GM19397 (cell line): ENCODE results near the gene PSD4.

ENCODE experiments used
- ATAC-seq: cut with Tn5 transposase; IDR thresholded peaks from one replicate; pipeline ENCODE4 v1.9.1; 2021; ENCODE audit warnings: mild to moderate bottlenecking, moderate library complexity; ENCODE audit not compliant: unreplicated experiment

Gene PSD4

DNA sequence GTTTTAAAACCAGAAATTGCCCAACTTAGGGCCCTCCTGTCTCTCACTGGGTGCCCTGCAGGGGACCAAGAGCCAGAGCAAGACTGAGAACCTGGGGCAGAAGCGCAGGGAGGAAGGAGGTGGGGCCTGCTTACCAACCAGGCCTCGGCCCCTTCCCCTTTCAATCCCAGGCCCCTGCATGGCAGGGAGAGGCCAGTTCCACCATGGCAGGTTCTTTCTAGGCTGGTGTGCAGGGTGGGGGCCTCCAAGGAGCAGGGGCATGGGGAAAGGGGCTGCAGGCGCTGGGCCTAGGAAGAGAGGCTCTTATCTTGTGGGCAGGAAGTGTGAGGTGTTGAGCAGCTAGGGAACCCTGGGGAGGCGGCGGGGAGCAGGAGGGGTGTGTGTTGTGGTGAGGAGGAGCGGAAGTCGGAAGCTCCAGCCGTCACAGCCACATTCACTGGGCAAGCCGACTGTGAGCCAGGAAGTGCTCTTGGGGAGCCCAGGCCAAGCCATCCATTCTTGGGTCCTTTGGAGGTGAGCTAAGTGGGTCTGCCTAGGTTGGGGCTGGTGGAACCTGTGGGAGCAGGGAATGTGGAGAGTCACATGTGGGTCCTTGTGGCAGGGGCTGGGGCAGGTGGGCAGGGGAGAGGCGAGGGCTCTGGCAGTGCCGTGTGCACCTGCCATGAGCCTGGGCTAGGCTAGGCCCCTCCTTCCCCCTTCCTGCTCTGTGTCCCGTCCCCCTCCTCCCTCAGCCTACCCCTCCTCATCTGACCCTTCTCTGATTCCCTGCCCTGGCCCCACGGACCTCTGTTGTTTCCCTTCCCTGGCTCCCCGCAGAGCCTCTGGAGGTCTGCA lies at the start of gene PSD4:
Gene PSD4 (plus strand): TSS at position 430 of the 834 bp plus-strand sequence. CDS start 8,486 bp downstream, outside the sequence.
- peak; percentile 71 for ATAC-seq

DNA sequence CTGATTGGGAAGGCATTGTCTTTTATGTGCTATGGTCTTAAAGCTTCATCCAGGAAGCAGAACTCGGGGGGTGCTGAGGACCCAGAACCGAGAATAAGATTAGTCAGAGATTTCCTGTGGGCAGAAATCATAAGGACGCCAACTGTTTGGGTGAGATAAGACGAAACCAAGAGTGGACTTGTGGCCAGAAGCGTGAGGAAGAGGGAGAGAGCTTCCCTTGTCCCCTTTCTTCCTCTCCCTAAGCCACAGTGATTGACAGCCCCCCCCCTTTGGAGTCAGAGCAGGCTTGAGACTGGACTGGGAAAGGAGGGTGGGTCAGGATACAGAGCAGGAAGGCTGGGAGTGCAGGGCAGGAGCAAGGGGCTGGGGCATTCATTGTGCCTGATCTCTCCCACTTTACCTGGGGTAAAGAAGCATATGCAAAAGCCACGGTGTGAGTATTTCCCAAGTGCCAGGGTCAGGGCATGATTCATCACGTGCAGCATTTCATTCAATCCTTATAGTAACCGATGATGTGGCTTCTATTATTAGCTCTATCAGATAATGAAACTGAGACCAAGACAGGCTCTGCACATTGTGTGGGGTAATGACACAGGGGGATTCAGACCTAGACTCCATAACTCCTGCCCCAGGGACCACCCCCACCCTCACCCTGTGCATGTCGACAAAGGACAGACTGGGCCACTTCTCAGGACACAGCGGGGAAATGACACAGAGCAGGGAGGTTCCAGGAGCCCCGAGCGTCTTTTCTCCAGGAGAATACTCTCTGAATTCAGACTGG lies 49.4 kb upstream of the PSD4 start:
- no peak for ATAC-seq

DNA sequence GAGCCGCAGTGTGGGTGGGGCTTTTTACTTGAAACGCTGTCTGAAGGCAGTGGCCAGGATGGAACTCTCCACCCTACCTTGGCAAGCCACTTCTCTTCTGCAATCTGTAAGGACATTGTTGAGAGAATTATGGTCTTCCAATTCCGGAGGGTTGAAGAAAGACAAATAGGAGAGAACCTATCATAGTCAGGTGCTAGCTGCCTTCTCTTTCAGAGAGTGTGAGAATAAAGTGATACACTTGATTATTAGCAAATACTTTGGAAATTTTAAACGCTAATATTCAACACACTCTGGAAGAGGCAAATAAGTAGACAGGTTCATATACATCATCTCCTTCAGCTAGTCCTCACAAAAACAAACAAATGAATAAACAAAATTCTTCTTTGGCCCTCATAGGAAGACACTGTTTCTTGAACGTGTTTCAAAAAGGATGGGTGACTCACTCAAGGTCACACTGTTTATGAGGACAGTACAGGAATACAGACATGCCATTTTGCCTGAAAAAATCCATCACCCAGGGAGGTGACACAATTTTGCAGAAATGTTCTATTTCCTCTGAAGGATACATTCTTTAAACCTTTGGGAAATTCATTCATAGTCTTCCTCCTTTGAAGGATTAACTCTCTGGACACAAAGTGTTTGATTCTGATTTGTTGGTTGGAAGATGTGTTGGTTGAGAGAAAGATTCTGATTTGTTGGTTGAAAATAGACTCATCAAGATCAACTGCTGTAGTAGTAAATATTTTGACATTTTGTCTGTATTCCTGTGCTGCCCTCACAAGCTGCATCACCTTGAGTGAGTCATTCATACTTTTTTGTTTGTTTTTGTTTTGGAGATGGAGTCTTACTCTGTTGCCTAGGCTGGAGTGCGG lies 48.6 kb upstream of the PSD4 start:
- ATAC-seq = no peak

DNA sequence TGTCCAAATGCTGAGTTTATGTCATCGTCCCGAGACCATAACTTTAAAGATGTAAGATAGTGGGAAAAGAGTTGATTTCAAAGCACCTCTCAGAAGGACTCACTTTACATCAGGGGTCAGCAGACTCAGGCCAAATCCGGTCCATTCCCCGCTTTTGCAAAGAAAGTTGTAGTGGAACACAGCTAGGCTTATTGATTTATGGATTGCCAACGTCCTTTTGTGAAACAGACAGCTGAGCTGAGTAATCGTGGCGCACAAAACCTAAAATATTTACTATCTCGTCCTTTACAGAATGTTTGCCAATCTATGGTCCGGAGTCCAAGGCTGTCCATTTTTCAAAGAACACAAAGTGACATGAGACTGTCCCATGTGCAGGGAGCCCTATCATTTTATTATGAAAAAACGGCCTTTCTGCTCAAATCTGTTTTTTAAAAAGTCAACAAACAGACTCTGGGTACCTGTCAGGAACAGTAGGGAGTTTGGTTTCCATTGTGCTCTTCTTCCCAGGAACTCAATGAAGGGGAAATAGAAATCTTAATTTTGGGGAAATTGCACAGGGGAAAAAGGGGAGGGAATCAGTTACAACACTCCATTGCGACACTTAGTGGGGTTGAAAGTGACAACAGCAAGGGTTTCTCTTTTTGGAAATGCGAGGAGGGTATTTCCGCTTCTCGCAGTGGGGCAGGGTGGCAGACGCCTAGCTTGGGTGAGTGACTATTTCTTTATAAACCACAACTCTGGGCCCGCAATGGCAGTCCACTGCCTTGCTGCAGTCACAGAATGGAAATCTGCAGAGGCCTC lies 46.7 kb upstream of the PSD4 start, which contains the start of gene IL1RN:
Gene IL1RN (plus strand): TSS at position 754 of the 801 bp plus-strand sequence. CDS start 27 bp downstream, at position 781.
- ATAC-seq = no peak

DNA sequence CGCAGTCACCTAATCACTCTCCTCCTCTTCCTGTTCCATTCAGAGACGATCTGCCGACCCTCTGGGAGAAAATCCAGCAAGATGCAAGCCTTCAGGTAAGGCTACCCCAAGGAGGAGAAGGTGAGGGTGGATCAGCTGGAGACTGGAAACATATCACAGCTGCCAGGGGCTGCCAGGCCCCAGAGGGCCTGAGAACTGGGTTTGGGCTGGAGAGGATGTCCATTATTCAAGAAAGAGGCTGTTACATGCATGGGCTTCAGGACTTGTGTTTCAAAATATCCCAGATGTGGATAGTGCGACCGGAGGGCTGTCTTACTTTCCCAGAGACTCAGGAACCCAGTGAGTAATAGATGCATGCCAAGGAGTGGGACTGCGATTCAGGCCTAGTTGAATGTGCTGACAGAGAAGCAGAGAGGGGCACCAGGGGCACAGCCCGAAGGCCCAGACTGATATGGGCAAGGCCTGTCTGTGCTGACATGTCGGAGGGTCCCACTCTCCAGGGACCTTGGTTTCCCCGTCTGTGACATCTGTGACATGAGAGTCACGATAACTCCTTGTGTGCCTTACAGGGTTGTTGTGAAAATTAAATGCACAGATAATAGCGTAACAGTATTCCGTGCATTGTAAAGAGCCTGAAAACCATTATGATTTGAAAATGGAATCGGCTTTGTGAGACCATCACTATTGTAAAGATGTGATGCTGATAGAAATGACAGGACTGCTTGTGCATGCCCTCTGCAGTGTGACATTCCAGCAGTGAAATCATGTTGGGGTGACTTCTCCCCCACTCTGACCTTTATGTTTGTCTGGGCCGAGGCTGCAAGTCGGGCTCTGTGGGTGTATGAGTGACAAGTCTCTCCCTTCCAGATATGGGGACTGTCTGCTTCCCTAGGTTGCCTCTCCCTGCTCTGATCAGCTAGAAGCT lies 45.9 kb upstream of the PSD4 start:
- ATAC-seq = no peak

DNA sequence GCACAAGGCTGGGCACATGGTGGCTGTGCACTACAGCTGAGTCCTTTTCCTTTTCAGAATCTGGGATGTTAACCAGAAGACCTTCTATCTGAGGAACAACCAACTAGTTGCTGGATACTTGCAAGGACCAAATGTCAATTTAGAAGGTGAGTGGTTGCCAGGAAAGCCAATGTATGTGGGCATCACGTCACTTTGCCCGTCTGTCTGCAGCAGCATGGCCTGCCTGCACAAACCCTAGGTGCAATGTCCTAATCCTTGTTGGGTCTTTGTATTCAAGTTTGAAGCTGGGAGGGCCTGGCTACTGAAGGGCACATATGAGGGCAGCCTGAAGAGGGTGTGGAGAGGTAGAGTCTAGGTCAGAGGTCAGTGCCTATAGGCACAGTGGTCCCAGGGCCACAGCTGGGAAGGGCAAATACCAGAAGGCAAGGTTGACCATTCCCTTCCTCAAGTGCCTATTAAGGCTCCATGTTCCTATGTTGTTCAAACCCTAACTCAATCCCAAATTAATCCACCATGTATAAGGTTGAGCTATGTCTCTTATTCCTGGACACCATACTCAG lies 44.2 kb upstream of the PSD4 start:
- ATAC-seq = no peak

DNA sequence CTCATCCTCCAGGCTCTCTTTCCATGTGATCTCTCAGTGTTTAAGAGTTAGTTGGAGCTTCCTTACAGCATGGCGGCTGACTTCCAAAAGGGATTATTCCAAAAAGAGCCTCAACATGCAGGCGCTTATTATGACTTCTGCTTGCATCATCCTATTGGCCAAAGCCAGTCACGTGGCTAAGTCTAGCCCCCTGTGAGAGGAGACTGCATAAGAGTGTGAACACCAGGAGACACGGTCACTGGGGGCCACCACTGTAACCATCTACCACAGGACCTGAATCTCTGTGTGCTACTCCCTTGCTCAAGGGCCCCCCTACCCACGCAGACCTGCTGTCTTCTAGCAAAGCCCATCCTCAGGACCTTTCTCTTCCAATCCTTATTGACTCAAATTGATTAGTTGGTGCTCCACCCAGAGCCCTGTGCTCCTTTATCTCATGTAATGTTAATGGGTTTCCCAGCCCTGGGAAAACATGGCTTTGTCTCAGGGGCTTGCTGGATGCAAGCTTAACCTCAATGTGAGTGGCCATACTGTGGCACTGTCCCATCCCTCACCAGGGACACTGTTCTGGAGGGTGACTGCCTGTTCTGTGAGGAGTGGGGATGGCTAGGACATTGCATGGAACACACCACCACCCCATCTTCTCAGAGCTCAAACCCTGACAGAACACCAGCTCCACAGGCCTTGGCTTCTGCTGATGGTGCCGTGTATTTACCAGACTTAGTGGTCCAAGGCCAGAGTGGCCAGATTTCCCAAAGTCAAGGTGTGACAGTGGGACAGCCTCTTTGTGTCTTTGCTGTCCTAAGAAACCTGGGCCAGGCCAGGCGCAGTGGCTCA lies 42.2 kb upstream of the PSD4 start:
- ATAC-seq = no peak

DNA sequence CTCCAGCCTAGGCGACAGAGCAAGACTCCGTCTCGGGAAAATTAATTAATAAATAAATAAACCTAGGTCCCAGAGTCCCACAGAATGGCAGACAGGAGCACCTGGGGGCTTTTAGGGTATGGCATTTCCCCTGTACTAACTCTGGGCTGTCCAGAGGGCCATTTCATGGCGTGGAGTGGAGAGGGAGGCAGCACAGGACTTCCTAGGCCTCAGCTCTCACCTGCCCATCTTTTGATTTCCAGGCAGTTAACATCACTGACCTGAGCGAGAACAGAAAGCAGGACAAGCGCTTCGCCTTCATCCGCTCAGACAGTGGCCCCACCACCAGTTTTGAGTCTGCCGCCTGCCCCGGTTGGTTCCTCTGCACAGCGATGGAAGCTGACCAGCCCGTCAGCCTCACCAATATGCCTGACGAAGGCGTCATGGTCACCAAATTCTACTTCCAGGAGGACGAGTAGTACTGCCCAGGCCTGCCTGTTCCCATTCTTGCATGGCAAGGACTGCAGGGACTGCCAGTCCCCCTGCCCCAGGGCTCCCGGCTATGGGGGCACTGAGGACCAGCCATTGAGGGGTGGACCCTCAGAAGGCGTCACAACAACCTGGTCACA lies 41.3 kb upstream of the PSD4 start:
- no peak for ATAC-seq

DNA sequence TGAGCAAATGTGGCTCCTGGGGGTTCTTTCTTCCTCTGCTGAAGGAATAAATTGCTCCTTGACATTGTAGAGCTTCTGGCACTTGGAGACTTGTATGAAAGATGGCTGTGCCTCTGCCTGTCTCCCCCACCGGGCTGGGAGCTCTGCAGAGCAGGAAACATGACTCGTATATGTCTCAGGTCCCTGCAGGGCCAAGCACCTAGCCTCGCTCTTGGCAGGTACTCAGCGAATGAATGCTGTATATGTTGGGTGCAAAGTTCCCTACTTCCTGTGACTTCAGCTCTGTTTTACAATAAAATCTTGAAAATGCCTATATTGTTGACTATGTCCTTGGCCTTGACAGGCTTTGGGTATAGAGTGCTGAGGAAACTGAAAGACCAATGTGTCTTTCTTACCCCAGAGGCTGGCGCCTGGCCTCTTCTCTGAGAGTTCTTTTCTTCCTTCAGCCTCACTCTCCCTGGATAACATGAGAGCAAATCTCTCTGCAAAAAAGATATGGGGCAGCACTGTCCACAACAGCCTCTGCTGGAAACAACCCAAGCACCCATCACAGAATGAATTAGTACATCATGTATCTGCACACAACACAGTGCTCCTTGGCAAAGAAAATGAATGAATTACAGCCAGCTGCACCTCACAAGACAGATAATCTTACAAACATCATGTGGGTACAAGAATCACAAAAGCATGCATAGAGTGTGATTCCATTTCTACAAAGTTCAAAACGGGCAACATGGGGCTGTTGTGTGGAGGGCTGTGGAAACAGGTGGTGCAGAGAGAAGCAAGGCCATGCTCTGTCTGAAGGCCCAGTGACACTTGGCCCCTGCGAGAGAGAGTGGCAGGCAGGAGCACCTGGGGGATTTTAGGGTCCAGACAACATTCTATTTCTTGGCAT lies 39.8 kb upstream of the PSD4 start:
- ATAC-seq = no peak

DNA sequence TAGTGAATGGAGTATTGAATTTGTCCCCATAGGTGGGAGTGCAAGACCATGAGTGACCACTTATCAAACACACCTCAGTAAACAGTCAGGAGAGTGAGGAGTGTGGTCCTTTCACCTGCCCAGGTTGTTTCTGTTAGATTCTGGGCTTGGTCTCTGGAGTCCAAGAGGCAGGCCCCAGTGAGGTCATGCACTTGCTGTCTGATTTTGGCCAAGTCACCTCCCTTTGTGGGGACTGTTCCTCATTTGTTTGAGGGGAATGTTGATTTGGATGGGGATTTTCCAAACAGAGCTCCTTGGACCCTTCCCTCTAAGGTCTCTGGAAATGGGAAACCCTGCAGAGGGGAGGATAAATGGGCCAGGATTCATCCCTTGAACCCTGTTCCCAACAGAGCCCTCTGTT lies 39.1 kb upstream of the PSD4 start:
- no peak for ATAC-seq

DNA sequence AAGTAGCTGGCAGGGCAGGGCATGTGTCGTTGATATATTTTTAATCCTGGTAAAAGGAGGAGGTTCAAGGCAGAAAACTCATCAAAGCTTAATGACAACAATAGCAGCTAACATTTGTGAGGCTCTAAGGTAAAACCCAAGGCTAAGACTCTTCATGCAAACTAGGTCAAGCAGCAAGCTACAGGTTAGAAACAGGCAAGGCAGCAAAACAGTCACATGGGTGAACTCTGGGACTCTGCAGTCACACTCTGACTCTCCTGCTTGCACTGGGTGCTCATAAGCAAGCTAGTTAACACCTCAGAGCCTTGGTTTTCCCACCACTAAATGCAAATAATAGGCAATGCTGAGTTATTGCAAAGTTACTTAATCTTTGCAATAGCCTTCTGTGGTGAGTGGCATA lies 38.5 kb upstream of the PSD4 start:
- no peak for ATAC-seq

DNA sequence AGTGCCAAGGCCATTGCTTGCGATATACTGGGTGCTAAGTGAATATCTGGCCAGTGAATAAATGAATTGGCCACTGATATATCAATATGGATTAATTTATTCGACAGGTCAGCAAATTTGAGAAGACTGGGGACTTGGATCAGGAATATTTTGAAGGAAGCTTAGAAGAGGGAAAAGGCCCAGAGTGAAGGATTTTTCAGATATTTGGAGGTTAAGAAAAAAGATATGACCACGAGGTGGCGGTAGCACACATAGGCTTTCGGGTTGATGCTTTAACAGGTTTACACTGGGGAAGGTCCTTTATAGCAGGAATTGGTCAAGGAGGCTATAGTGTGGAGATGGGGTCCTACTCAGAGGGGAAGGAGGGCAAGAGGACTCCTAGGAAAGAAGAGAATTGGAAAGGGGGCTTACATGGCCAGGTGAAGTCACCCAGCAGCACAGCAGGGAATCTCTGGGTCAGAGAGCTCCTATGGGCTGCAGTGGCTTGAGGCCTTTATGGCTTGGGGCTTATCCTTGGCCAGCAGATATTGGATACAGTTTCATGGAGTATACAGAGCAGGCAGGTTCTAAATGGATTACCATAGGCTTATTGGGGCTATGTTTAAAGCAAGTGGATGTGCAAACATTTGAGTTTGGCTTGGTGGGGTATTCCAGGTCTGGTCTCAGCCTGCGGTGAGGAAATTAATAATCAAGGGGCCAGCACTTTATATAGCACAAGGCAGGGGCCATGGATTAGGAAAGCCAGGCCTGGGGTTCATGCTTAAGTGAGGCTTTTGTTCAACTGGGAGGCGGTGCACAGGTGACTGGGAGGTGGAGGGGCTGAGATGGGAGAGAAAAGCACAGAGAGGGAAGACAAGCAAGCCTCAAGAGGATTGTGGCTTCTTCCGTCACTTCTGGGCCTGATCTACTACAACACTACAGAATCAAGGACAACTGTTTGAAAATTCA lies 36.7 kb upstream of the PSD4 start:
- ATAC-seq = no peak

DNA sequence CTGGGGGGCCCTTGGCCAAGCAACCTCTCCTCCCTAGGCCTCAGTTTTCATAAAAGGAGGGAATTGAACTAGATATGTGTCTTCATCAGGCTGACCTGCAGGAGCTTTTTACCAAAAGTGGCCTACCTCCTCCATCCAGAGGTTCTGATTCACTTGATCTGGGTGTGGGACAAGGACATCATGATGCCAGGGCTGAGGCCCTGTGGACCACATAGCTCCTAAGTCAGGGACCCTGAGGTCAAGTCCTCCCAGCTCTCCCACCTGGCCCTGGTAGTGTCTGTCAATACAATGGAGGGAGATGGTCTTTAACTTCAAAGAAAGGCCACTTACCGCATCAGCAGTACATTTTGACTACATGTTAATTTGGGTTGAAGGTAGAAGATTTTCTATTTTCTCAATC lies 35.9 kb upstream of the PSD4 start:
- ATAC-seq = no peak

DNA sequence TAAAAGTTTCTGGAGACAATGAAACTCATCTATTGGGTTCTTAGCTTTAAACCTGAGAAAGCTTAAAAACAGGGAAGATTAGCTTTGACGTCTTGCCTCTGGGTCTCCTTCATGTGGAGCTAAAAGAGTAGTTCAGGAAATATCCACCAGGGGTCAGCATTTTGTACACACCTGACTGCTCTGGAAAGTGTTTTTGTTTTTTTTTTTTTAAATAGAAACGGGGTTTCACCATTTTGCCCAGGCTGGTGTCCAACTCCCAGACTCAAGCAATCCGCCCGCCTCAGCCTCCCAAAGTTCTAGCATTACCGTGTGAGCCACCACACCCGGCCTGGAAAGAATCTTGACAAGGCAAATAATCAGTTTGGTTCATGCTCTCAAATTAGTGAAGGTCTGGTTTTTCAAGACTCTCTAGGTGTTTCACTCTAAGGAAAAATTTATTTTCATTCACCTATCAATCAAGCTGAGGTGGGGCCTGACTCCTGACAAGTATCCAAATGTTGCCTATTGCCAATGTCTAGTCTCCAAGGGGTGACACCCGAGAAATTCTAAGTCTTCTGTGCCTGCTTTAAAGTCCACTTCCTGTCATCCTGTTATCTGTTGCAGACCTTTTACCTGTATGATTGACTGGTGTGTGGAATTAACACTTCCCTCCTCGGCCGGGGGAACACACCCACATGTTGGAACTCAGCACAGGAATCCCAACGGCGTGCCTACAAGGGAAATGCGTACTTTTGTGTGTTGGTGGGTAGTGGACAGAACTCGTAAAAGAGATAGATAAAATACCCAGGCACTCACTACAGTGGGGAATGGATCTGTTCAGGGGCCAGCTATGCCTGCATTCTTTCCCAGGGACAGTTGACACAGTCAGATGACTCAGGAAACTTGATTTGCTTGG lies 35.1 kb upstream of the PSD4 start:
- ATAC-seq = no peak
